HUES48 (cell line): Measurements from ENCODE around the gene HOXA5.

ENCODE experiments used
- H3K27ac ChIP-seq: one replicate; pipeline ENCODE4 v1.7.0; 2013; ENCODE audit warnings: low read depth, low read length, inconsistent platforms
- H3K27me3 ChIP-seq: 2 replicates; pipeline ENCODE4 v1.6.1; 2013; ENCODE audit warnings: mild to moderate bottlenecking, low read length; ENCODE audit not compliant: control insufficient read depth, insufficient read depth
- H3K36me3 ChIP-seq: 2 replicates; pipeline ENCODE4 v1.6.1; 2013; ENCODE audit warnings: low read length; ENCODE audit not compliant: control insufficient read depth, insufficient read depth
- H3K4me1 ChIP-seq: 2 replicates; pipeline ENCODE4 v1.6.1; 2013; ENCODE audit warnings: mild to moderate bottlenecking, low read length; ENCODE audit not compliant: control insufficient read depth, insufficient read depth
- H3K4me3 ChIP-seq: 2 replicates; pipeline ENCODE4 v1.5.1; 2013; ENCODE audit warnings: mild to moderate bottlenecking, low read depth, low read length
- H3K9ac ChIP-seq: 2 replicates; pipeline ENCODE4 v1.6.1; 2013; ENCODE audit warnings: mild to moderate bottlenecking, low read depth, low read length, moderate library complexity
- H3K9me3 ChIP-seq: 2 replicates; pipeline ENCODE4 v1.6.1; 2013; ENCODE audit warnings: low read length; ENCODE audit not compliant: control insufficient read depth, insufficient read depth

HOXA5 gene

DNA sequence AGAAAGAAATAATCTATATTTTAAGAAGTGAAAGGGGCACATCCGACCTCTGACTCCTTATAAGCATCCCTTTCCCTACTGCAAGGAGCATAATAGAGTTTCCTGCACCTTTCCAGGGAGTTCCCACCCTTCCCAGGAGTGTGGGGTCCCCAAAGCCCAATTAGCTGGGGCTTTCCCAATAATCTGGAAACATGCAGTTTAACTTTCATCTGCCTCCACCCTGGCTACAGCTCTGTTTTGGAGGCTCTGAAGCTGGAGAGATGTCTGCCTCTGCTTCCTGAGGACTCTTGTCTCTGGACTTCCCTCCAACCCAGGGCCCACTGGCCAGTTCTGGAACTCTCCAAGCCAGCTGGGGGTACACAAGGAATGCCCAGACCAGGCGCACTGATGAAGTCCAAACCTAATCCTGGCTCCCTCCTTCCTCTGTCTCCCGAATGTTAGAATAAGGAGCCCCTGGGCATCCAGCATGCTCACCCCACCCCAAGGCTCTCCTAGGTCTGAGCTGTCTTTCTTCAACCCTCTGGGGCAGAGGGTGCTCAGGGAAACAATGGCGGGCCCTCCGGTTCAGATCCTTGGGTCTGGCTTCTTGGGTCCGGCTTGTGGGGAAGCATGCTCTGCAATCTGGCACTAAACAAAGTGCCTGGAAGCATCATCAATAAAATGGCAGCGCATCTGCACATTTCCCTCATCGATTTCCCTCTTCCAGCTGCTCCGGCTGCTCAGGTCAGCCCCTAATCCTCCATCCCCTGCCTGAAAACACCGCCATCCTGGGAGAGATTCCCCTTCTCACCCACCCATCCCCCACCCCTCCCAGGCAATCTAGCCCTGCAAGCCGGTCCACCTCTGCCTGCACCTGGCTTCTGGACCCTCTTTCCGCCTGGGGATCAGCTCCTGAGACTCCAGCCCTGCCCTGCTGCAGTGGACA, 26.3 kb downstream of the HOXA5 start:
- peaks cover 99% of the 10 kb centered on the region for H3K27me3 ChIP-seq

DNA sequence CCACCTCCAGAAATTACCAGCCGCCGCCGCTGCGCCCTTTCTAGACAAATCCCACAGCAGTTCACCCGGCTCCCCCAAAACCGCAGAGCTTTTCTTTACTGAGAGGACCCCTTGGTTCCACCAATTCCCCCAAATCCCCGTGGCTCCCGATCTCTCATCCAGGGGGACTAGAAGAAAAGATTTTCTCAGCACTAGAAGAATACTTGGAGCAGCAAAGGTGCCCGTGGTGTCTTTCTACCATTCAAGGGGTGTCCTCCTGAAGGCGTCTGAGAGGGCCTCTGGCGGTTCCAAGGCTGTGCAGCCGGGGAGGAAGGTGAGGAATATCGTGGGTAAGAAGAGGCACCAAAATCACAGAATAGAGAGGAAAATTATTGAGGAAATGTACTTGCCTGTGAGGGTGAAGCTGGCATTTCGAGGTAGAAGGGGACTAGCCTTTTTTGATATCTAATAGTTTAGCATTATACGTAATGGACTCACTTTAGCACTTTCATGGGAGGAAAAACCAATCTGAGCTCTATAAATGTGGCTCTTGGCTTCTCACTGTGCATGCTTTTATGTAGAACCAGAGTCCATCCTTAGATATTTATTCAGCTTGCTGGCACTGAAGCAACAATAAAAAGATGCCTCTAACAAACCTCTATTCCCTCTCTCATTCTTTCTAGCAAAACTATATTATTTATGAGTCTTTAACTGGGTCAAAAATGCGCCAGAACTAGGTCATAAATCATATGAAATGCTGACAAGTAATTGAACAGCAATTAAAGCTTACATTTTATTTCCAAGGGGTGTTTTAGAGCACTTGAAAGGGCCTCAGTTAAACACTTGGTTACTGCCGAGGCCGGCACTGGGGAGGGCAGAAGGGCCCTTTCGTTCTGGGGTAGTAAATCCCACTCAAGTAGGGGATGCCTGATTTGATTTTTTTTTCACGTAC, 27.2 kb downstream of the HOXA5 start:
- no peak overlapping the region for H3K9ac ChIP-seq
- no peak overlapping the region for H3K4me3 ChIP-seq
- peaks cover 99% of the 10 kb centered on the region for H3K27me3 ChIP-seq
- no peaks in the 10 kb centered on the region for H3K36me3 ChIP-seq
- peaks cover 4% of the 10 kb centered on the region; the same call in 1 of the 2 replicates for H3K4me1 ChIP-seq
- H3K27ac ChIP-seq, result no peak overlapping the region
- no peaks in the 10 kb centered on the region for H3K9me3 ChIP-seq

More for the DNA sequence above, 26.3 kb downstream of the HOXA5 start:
- Histone ChIP-seq H3K4me3 (no peak overlapping the region), H3K27ac (no peak overlapping the region), H3K4me1 (peaks cover 4% of the 10 kb centered on the region; the same call in 1 of the 2 replicates), H3K9ac (no peak overlapping the region), H3K36me3 (no peaks in the 10 kb centered on the region), H3K9me3 (no peaks in the 10 kb centered on the region)

DNA sequence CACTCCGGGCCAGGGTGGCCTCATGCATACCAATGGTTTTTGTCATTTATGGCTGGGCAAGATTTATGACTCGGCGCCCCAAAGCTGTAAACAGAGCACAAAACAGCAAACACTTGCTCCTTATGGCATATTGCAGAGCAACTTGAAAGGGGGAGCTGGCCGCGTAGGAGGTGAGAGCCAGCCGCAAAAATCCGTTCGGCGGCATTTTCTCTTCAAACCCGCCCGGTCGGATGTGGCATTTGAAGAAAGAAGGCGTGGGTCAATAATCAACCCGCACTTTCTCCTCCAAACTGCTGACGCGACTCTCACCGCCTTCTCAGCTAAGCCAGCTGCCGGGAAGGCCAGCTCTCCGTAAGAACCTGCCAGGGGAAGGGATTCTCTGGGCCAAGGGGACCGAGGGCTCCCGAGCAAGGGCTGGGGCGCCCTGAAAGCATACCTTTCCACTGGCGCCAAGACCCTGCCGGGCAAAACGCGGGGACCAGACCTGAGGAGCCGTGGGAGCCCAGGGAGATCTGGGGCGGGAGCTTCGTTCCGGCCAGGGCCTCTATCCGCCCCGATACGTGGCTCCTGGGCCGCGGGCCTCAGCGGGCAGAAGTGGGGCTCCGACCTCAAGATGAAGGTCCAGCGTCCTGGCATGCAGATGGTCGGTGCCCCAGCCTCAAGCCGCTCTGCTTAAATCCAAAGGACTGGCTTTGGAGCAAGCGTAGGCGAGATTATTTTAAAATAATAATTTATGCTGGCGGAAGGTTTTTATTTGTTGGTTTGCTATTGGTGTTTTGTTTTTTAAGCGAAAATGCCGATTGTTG, 28.1 kb downstream of the HOXA5 start:
- no peaks in the 10 kb centered on the region for H3K36me3 ChIP-seq
- no peak overlapping the region for H3K4me3 ChIP-seq
- H3K9ac ChIP-seq, result no peak overlapping the region
- no peaks in the 10 kb centered on the region for H3K9me3 ChIP-seq
- no peak overlapping the region for H3K27ac ChIP-seq
- peaks cover 99% of the 10 kb centered on the region for H3K27me3 ChIP-seq
- peaks cover 4% of the 10 kb centered on the region; the same call in 1 of the 2 replicates for H3K4me1 ChIP-seq

DNA sequence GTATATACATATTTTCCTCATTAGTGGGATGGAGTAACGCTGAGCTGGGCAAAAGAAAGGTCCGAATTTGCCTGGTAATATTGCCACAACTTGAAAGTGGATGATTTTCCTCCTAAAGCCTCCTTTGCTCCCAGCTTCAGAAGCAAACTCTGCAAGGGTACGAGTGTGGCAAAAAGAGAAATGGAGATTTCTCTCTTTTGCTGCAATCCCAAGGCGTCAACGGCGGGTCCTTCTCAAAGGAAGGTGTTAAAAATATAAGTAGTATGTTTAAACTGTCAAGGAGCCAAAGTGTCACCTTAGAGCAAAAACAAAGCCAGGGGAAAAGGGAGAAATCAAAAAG, 28.6 kb downstream of the HOXA5 start:
- H3K4me1 ChIP-seq, result peaks cover 4% of the 10 kb centered on the region; the same call in 1 of the 2 replicates
- no peak overlapping the region for H3K9ac ChIP-seq
- H3K27me3 ChIP-seq, result peaks cover 99% of the 10 kb centered on the region
- H3K36me3 ChIP-seq, result no peaks in the 10 kb centered on the region
- no peak overlapping the region for H3K27ac ChIP-seq
- no peaks in the 10 kb centered on the region for H3K9me3 ChIP-seq
- no peak overlapping the region for H3K4me3 ChIP-seq

DNA sequence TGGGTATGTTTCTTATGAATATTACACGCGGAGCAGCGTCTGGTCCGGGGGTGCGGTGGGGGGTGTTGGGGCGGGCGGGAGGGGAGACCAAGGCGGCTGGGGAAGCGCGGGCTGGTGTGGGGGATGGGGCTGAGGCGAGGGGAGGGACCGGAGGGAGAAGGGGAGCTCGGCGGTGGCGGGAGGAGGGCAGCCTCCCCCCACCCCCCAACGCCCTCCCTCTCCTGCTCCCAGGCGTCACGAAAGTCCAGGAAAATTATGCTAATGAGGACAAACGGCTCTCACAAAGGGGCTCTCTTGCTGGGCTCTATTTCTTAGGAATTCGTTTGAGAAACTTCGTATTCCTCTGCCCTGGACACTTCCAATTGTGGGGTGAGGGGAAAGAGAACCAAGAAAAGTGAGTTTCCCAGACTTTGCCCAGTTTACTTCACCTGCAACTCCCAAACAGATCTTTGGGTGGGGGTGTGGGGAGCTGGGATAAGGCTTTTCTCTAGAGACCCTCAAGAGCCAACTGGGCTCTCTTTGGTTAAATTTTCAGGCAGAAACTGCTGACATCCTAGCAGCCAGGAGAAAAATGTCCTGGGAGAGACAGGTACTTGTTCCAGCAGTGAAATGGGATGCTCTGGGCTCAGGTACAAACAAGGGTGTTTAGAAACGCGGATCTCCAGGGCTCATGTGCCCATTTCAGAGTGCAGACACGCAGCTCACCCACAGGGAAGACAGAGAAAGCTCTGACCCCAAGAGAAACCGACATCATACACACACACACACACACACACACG, 29.3 kb downstream of the HOXA5 start:
- H3K27me3 ChIP-seq, result peaks cover 99% of the 10 kb centered on the region
- H3K4me1 ChIP-seq, result peaks cover 4% of the 10 kb centered on the region; the same call in 1 of the 2 replicates
- no peak overlapping the region for H3K9ac ChIP-seq

DNA sequence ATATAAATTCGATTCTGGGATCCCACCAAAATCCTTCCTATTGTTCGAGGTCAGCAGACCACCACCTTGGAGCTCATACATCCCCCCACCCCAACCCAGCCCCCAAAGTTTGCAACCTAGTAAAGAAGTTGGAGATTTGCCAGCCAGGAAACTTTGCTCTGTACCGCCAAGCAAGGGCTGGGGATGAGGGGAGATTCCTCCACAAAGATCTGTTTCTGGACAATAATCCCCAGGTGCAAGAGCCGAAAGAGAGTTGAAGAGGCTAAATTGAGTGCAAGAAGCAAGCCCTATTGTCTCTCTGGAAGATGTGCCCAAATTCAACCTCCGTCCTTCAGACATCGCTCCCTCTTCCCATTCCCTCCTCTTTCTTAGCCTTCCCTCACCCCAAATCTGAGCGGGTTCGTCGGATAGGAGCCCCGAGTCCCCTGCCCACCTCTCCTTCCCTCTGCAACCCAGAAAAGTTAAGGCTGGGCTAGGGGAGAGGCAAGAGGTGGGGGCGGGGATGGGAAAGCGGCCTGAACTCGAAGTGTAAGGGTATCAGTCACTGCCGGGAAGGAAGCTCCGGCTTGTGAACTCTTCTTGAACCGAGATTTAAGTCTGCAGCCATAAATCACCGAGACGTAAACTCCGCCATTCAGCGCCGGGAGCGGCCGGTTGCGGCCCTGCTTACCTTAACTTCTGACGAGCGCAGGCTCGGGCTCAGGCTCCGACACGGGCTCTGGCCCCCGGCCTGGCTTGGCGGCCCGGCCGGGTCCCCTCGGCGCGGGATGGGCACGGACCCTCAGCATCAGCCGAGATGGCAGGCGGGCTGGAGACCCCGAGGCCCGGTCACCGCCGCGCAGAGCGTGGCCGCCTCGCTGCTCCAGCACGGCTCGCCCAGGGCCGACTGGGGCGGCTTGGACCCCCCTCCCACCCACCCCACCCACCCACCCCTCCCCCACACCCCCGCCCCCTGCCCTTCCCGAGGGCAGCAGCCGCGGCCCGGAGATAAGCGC, 30.2 kb downstream of the HOXA5 start:
- Histone ChIP-seq H3K4me3 (peak overlapping the region; percentile 11; the same call in 1 of the 2 replicates), H3K27me3 (peaks cover 99% of the 10 kb centered on the region)

More for the DNA sequence above, 29.3 kb downstream of the HOXA5 start:
- Histone ChIP-seq H3K9me3 (no peaks in the 10 kb centered on the region), H3K36me3 (no peaks in the 10 kb centered on the region), H3K4me3 (no peak overlapping the region), H3K27ac (no peak overlapping the region)

DNA sequence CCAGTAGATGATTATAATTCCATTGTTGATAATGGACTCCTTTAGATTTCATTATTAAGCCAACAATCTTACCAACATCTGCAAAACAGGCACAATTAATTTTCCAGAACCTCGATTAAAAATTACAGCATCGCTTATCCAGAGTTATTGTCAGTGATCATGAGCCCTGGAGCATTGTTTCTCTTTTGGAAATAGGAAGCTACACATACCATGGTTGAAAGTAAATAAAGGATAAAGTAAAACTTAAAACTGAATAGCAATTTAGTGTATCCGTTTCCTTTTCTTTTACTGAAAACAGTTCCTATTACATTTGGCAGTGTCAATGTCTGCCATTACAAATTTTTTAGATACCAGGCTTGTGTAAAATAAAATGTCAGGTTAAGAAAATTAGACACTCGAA, 31.1 kb downstream of the HOXA5 start:
- Histone ChIP-seq H3K9ac (no peak overlapping the region), H3K27me3 (peaks cover 99% of the 10 kb centered on the region), H3K4me1 (peaks cover 6% of the 10 kb centered on the region; the same call in 1 of the 2 replicates), H3K4me3 (no peak overlapping the region), H3K9me3 (no peaks in the 10 kb centered on the region), H3K36me3 (no peaks in the 10 kb centered on the region), H3K27ac (no peak overlapping the region)

More for the DNA sequence above, 30.2 kb downstream of the HOXA5 start:
- peaks cover 4% of the 10 kb centered on the region; the same call in 1 of the 2 replicates for H3K4me1 ChIP-seq
- no peak overlapping the region for H3K27ac ChIP-seq
- H3K9me3 ChIP-seq, result no peaks in the 10 kb centered on the region
- H3K9ac ChIP-seq, result no peak overlapping the region
- no peaks in the 10 kb centered on the region for H3K36me3 ChIP-seq

DNA sequence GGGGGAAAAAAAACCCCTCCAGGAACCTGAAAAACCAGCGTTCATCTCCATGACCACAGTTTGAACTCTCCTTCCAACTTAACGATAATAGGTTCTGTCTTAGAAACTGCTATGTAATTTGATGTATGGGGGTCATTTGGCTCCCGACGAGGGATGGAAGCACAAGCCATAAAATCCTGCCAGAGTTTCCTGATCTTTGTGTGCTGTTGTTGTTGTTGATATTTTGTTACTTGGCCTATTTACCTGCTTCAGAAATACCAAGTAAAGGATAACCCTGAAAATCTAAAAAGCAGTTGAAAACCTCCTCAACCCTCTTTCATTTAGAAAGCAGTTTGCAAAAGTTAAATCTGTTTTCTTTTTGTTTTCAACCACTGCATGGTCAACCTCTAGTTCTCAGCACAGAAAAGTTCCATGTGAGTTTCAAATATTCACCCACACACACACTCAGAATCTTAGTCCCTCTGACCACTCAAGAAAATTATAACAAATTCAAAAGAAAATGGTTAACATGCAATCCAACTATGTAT, 31.7 kb downstream of the HOXA5 start:
- H3K4me3 ChIP-seq, result no peak overlapping the region
- H3K27ac ChIP-seq, result no peak overlapping the region
- no peak overlapping the region for H3K9ac ChIP-seq
- H3K9me3 ChIP-seq, result no peaks in the 10 kb centered on the region
- peaks cover 9% of the 10 kb centered on the region; the same call in 1 of the 2 replicates for H3K4me1 ChIP-seq
- peaks cover 99% of the 10 kb centered on the region for H3K27me3 ChIP-seq
- no peaks in the 10 kb centered on the region for H3K36me3 ChIP-seq
